HepG2 (cell line): Measurements from ENCODE around the gene ATP2B3. TPM values are rescaled to one million over a fixed set of nuclear protein-coding genes. Genes with fewer than 3 reads are reported as not detected.

Source experiments
- ATAC-seq: fragments of 200-7000 bp; cut with Tn5 transposase; 3 replicates; pipeline ENCODE4 v1.9.1; 2020; ENCODE audit warnings: mild to moderate bottlenecking, moderate library complexity
- BruUV-seq: library from RNA; stranded (reverse); fragments of 400-500 nt; replicated peaks from 2 replicates; lab custom pipeline; 2021; lab: Mats Ljungman, UMichigan
- CTCF ChIA-PET: fragments of 300-600 bp; formaldehyde crosslinking; extraction: SDS; loops from one replicate; lab custom pipeline; 2021; ENCODE audit warnings: low total read pairs, inconsistent platforms, low intra/inter-chr PET ratio; lab: Yijun Ruan, JAX
- POLR2A ChIA-PET: fragments of 350-600 bp; sonication (Branson Sonifier 250); formaldehyde crosslinking; loops from one replicate; lab custom pipeline; 2020; ENCODE audit warnings: antibody characterized with exemption, inconsistent platforms; lab: Yijun Ruan, JAX
- DNase-seq: peaks from one replicate; pipeline ENCODE4 v3.0.0-alpha.2; 2015; ENCODE audit warnings: low spot score
- FAIRE-seq: peaks from 3 replicates; lab custom pipeline; 2011; peaks lifted over from hg19 to GRCh38; lab: Jason Lieb, UNC
- H2AFZ ChIP-seq: one replicate; pipeline ENCODE4 v1.6.1; 2011; ENCODE audit warnings: low read length, inconsistent platforms
- H3K27ac ChIP-seq: fragments of 300-600 bp; 3 replicates; pipeline ENCODE4 v1.8.0; 2011; ENCODE audit warnings: mixed run types, mild to moderate bottlenecking, mixed read lengths, low read length, inconsistent platforms; ENCODE audit not compliant: insufficient read depth; ENCODE audit errors: extremely low read length
- H3K27me3 ChIP-seq, 2 experiments: fragments of 200-600 bp in 1 of 2; 2 replicates in 1 of 2; 3 replicates in 1 of 2; pipeline versions ENCODE4 v1.6.0 to v1.8.0; 2011; ENCODE audit warnings: low read length in 2 of 2, mild to moderate bottlenecking in 2 of 2, moderate library complexity in 2 of 2, inconsistent platforms in 1 of 2; ENCODE audit not compliant: insufficient read depth in 2 of 2, control insufficient read depth in 1 of 2
- H3K36me3 ChIP-seq, 2 experiments: fragments of 200-600 bp in 1 of 2; replicated peaks in 1 of 2; 2 replicates in 1 of 2; 3 replicates in 1 of 2; pipeline versions ENCODE4 v1.5.1 to v1.8.0; 2011; ENCODE audit warnings: low read length in 2 of 2, inconsistent platforms in 1 of 2; ENCODE audit not compliant: insufficient read depth in 2 of 2, control insufficient read depth in 1 of 2
- H3K4me1 ChIP-seq: 2 replicates; pipeline ENCODE4 v1.5.1; 2012; ENCODE audit warnings: low read length, inconsistent platforms; ENCODE audit not compliant: insufficient read depth
- H3K4me2 ChIP-seq: 2 replicates; pipeline ENCODE4 v1.6.0; 2011; ENCODE audit warnings: low read depth, low read length, inconsistent platforms
- H3K4me3 ChIP-seq, 3 experiments: fragments of 200-600 bp in 1 of 3; sonication (generic), shearing (Covaris generic) in 1 of 3; replicated peaks in 1 of 3; 2 replicates each; pipeline ENCODE4 v1.5.1; 2011 to 2016; ENCODE audit warnings: low read length in 3 of 3, inconsistent platforms in 2 of 3, low read depth in 2 of 3, mild to moderate bottlenecking in 2 of 3, control low read depth in 1 of 3, mixed read lengths in 1 of 3; ENCODE audit not compliant: insufficient read depth in 1 of 3
- H3K79me2 ChIP-seq: one replicate; pipeline ENCODE4 v1.6.1; 2011; ENCODE audit warnings: low read length, inconsistent platforms; ENCODE audit not compliant: insufficient read depth
- H3K9ac ChIP-seq: 2 replicates; pipeline ENCODE4 v1.6.0; 2011; ENCODE audit warnings: mild to moderate bottlenecking, low read depth, low read length, inconsistent platforms; ENCODE audit not compliant: insufficient read depth
- H3K9me3 ChIP-seq: 2 replicates; pipeline ENCODE4 v1.5.1; 2012; ENCODE audit warnings: mild to moderate bottlenecking, low read length
- H4K20me1 ChIP-seq: 2 replicates; pipeline ENCODE4 v1.6.0; 2011; ENCODE audit warnings: inconsistent platforms, mild to moderate bottlenecking, low read length, moderate library complexity; ENCODE audit not compliant: insufficient read depth
- FOXJ3 ChIP-seq: sonication (generic); formaldehyde crosslinking; IDR thresholded peaks from 2 replicates; pipeline ENCODE4 v1.4.0; 2020; ENCODE audit warnings: missing genetic modification reagents, mild to moderate bottlenecking, borderline replicate concordance
- HNRNPL ChIP-seq: fragments of 200-400 bp; formaldehyde crosslinking; IDR thresholded peaks from 2 replicates; pipeline ENCODE4 v1.6.1; 2017; ENCODE audit warnings: mild to moderate bottlenecking, low read depth, low read length
- JUNB ChIP-seq: sonication (generic); formaldehyde crosslinking; IDR thresholded peaks from 2 replicates; pipeline ENCODE4 v1.8.0; 2022; ENCODE audit warnings: missing genetic modification reagents, mild to moderate bottlenecking, borderline replicate concordance
- KLF12 ChIP-seq: sonication (generic); formaldehyde crosslinking; IDR thresholded peaks from 2 replicates; pipeline ENCODE4 v1.4.0; 2020; ENCODE audit warnings: missing genetic modification reagents, borderline replicate concordance
- MAFG ChIP-seq: sonication (generic); formaldehyde crosslinking; IDR thresholded peaks from 2 replicates; pipeline ENCODE4 v1.5.1; 2020; ENCODE audit warnings: mild to moderate bottlenecking, missing genetic modification reagents
- MBNL3 ChIP-seq: fragments of 250-450 bp; sonication (Bioruptor Pico); conservative IDR thresholded peaks from 2 replicates; pipeline ENCODE4 v1.8.0; 2022; ENCODE audit warnings: mild to moderate bottlenecking, inconsistent platforms
- NR0B2 ChIP-seq: sonication (generic); formaldehyde crosslinking; IDR thresholded peaks from 2 replicates; pipeline ENCODE4 v1.4.0; 2020; ENCODE audit warnings: mild to moderate bottlenecking, missing genetic modification reagents
- NR2F2 ChIP-seq: IDR thresholded peaks from 2 replicates; pipeline ENCODE4 v1.6.1; 2012; ENCODE audit warnings: low read depth, inconsistent platforms, borderline replicate concordance
- POGK ChIP-seq: sonication (generic); formaldehyde crosslinking; conservative IDR thresholded peaks from 2 replicates; pipeline ENCODE4 v1.8.0; 2022; ENCODE audit warnings: mild to moderate bottlenecking, moderate library complexity, missing genetic modification reagents
- RBAK ChIP-seq: sonication (generic); formaldehyde crosslinking; IDR thresholded peaks from 2 replicates; pipeline ENCODE4 v1.5.1; 2020; ENCODE audit warnings: mild to moderate bottlenecking, missing genetic modification reagents
- SRSF4 ChIP-seq: fragments of 200-400 bp; formaldehyde crosslinking; IDR thresholded peaks from one replicate; pipeline ENCODE4 v1.6.1; 2018; ENCODE audit warnings: mild to moderate bottlenecking, low read depth, low read length, moderate library complexity; ENCODE audit not compliant: poor library complexity, severe bottlenecking
- ZBTB7A ChIP-seq: sonication (generic); formaldehyde crosslinking; IDR thresholded peaks from 2 replicates; pipeline ENCODE4 v1.8.0; 2022; ENCODE audit warnings: mild to moderate bottlenecking, missing genetic modification reagents
- ZNF670 ChIP-seq: sonication (generic); formaldehyde crosslinking; IDR thresholded peaks from 2 replicates; pipeline ENCODE4 v1.8.0; 2022; ENCODE audit warnings: mild to moderate bottlenecking, missing genetic modification reagents, borderline replicate concordance
- ZSCAN25 ChIP-seq: sonication (generic); formaldehyde crosslinking; IDR thresholded peaks from 2 replicates; pipeline ENCODE4 v1.8.0; 2022; ENCODE audit warnings: mild to moderate bottlenecking, missing genetic modification reagents
- WGBS: methylation state at CpG from one replicate; pipeline ENCODE4 v1.1.6; 2017; ENCODE audit warnings: low lambda C conversion rate; 5-methylcytosine and 5-hydroxymethylcytosine counted together
- in situ Hi-C: cut with HindIII; loops from 2 replicates; pipeline ENCODE4 v1.10.0; 2017; ENCODE audit warnings: low pct_unique_long_range_greater_than_20kb; ENCODE audit not compliant: extremely low pct_ligation_motif_present
- intact Hi-C: fragments of 100-400 bp; cut with micrococcal nuclease; formaldehyde crosslinking; loops from one replicate; pipeline ENCODE4 v1.10.0; 2022; ENCODE audit not compliant: unreplicated experiment
- polyA plus RNA-seq, 8 experiments: library from polyadenylated mRNA; depleted of rRNA in 3 of 8; stranded (reverse) in 7 of 8; unstranded in 1 of 8; fragments of >200 nt; fragmentation: Illumina TruSeq in 4 of 8; extraction: Trizol in 4 of 8; gene quantifications; 2 replicates each; pipeline versions ENCODE4 v1.2.1 to v1.2.3, GENCODE V29; 2011 to 2016; ENCODE audit warnings: low read depth in 4 of 8, missing spikeins in 1 of 8, mixed read lengths in 1 of 8; ENCODE audit not compliant: insufficient read depth in 1 of 8
- total RNA-seq, 5 experiments: library from RNA; depleted of rRNA; stranded (reverse); fragments of >200 nt; fragmentation: Illumina TruSeq; extraction: Trizol; gene quantifications; 2 replicates each; pipeline ENCODE4 v1.2.3, GENCODE V29; 2016; ENCODE audit warnings: low read depth in 1 of 5
- TF ChIP-seq, protein P1 (sequence below): sonication (generic); formaldehyde crosslinking; IDR thresholded peaks from 2 replicates; pipeline ENCODE4 v1.9.0; 2021; ENCODE audit warnings: missing genetic modification reagents, borderline replicate concordance
- TF ChIP-seq, protein P2 (sequence below): fragments of 450-650 bp; IDR thresholded peaks from 2 replicates; pipeline ENCODE4 v1.6.1; 2017; ENCODE audit warnings: mild to moderate bottlenecking

The ATP2B3 gene
- total and polyA plus RNA-seq, 2 of the 13 experiments (the other 11 are each of a cell fraction or from before 2014, with no cell fraction given), result not detected

GRCh38 chrX:153547195-153547594 is 29.8 kb downstream of the ATP2B3 start (continued):
- TF ChIP-seq MBNL3 (CRISPR knock-in tag) (no peak), ZNF670 (no peak), JUNB (no peak), FOXJ3 (CRISPR knock-in tag) (no peak), SRSF4 (no peak), KLF12 (CRISPR knock-in tag) (no peak), NR0B2 (CRISPR knock-in tag) (no peak)

DNA sequence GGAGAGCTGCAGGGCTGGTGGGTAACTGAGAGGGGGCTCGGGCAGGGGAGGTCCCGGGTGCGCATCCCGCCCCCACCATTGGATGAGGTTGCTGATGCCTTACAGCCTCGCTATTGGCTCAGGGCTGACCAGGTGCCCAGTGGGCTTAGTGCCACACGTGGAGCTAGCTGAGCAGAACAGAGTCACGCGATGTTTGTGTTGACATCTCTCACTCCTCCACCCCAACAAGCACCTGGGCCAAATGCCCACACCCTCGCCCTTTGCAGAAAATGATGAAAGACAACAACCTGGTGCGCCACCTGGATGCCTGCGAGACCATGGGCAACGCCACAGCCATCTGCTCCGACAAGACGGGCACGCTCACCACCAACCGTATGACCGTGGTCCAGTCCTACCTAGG is 31.8 kb downstream of the ATP2B3 start:
- FAIRE-seq (no peak), ATAC-seq (no peak), DNase-seq (no peak)
- ChIA-PET CTCF (no interaction called here), POLR2A (no interaction called here)
- intact Hi-C loops, result no loop called here
- Histone ChIP-seq H3K27me3 (peaks cover 7 to 32% of the 10 kb centered on the region in 2 experiments; a peak in 2 of 5 replicates), H3K9ac (no peak overlapping the region), H3K9me3 (no peaks in the 10 kb centered on the region), H3K36me3 (no peaks in the 10 kb centered on the region), H3K4me3 (no peak overlapping the region), H3K27ac (no peak overlapping the region), H3K4me2 (no peak overlapping the region), H3K4me1 (0 out of 2 replicates have a peak, but pooled peaks cover 12% of the 10 kb centered on the region), H2AFZ (no peak overlapping the region), H4K20me1 (no peaks in the 10 kb centered on the region), H3K79me2 (no peaks in the 10 kb centered on the region)
- WGBS, result 53% methylated on average over 9 of the region's 17 CpGs
- in situ Hi-C loops, result no loop called here
- no TSS peak for BruUV-seq
- TF ChIP-seq MAFG (CRISPR knock-in tag) (no peak), HNRNPL (no peak), ZBTB7A (no peak), NR2F2 (no peak), ZSCAN25 (CRISPR knock-in tag) (no peak), POGK (no peak), RBAK (no peak)
- TF ChIP-seq, protein P1, sequence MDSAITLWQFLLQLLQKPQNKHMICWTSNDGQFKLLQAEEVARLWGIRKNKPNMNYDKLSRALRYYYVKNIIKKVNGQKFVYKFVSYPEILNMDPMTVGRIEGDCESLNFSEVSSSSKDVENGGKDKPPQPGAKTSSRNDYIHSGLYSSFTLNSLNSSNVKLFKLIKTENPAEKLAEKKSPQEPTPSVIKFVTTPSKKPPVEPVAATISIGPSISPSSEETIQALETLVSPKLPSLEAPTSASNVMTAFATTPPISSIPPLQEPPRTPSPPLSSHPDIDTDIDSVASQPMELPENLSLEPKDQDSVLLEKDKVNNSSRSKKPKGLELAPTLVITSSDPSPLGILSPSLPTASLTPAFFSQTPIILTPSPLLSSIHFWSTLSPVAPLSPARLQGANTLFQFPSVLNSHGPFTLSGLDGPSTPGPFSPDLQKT (CRISPR knock-in tag), result no peak
- TF ChIP-seq, protein P2, sequence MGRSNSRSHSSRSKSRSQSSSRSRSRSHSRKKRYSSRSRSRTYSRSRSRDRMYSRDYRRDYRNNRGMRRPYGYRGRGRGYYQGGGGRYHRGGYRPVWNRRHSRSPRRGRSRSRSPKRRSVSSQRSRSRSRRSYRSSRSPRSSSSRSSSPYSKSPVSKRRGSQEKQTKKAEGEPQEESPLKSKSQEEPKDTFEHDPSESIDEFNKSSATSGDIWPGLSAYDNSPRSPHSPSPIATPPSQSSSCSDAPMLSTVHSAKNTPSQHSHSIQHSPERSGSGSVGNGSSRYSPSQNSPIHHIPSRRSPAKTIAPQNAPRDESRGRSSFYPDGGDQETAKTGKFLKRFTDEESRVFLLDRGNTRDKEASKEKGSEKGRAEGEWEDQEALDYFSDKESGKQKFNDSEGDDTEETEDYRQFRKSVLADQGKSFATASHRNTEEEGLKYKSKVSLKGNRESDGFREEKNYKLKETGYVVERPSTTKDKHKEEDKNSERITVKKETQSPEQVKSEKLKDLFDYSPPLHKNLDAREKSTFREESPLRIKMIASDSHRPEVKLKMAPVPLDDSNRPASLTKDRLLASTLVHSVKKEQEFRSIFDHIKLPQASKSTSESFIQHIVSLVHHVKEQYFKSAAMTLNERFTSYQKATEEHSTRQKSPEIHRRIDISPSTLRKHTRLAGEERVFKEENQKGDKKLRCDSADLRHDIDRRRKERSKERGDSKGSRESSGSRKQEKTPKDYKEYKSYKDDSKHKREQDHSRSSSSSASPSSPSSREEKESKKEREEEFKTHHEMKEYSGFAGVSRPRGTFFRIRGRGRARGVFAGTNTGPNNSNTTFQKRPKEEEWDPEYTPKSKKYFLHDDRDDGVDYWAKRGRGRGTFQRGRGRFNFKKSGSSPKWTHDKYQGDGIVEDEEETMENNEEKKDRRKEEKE, result no peak
